HG03025 (cell line): Measurements from ENCODE around the gene SERGEF.

ENCODE experiments used
- ATAC-seq: cut with Tn5 transposase; IDR thresholded peaks from one replicate; pipeline ENCODE4 v1.9.1; 2021; ENCODE audit warnings: mild to moderate bottlenecking, moderate library complexity; ENCODE audit not compliant: unreplicated experiment, low FRiP score

Gene SERGEF

GRCh38 chr11:17793642-17794170 is 219.1 kb downstream of the SERGEF start:
- ATAC-seq, result no peak

GRCh38 chr11:17792161-17792560 is 220.7 kb downstream of the SERGEF start:
- no peak for ATAC-seq

DNA sequence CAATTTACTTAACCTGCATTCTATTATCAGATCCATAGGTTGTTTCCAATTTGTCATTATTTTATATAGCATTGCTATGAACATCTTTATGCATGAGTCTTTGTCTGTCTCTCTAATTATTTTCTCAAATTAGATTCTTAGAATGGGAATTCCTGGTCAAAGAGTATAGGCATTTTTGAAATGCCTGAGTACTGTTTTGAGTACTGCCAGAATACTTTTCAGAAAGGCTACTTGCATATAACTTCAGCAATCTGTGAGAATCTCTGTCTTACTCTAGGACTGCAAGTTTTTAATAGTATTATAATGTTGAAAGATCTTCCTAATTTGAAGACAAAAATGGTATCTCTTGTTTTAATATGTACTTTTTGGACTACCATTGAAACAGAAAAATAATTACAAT is 221.7 kb downstream of the SERGEF start:
- no peak for ATAC-seq

GRCh38 chr11:17790453-17790852 is 222.4 kb downstream of the SERGEF start:
- ATAC-seq, result no peak

DNA sequence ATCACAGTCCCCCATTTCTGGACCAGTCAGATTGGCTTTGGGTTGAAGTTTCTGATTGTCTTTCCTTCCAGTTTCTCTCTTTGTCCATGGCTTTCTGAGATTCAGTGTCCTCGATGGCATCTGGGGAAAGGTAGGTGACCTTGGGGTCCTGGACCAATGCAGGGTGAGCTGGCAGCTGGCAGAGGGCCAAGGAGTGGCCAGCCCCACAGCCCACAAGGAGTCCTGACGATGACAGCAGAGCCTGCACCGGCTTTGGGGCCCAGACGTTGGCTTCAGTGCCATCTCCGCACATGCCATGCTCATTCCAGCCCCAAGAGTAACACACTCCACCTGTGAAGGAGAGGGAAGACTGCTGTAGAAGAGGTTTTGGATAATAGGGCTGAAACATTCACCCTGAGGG is 224.8 kb downstream of the SERGEF start:
- ATAC-seq, result no peak

- no peak for ATAC-seq
Measured at GRCh38 chr11:17786824-17787525, 225.9 kb downstream of the SERGEF start.

DNA sequence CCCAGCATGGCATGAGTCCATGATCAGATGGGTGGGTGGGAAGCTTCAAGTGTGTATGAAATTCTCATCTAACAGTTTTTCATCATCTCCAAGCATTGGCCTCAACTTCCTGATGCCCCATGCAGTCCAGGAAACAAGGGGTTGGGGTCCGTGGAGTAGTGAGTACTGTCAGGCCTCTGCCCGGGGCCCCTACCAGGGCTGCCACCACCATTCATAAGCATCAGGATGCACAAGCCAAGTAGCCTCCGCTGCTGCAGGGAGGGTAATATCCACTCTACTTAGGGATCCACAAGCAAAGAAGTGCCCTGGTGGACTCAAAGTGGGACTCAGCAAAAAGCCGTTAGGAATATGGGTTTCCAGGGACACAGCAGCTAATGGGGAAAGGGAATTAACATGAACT is 229.0 kb downstream of the SERGEF start:
- ATAC-seq, result no peak

DNA sequence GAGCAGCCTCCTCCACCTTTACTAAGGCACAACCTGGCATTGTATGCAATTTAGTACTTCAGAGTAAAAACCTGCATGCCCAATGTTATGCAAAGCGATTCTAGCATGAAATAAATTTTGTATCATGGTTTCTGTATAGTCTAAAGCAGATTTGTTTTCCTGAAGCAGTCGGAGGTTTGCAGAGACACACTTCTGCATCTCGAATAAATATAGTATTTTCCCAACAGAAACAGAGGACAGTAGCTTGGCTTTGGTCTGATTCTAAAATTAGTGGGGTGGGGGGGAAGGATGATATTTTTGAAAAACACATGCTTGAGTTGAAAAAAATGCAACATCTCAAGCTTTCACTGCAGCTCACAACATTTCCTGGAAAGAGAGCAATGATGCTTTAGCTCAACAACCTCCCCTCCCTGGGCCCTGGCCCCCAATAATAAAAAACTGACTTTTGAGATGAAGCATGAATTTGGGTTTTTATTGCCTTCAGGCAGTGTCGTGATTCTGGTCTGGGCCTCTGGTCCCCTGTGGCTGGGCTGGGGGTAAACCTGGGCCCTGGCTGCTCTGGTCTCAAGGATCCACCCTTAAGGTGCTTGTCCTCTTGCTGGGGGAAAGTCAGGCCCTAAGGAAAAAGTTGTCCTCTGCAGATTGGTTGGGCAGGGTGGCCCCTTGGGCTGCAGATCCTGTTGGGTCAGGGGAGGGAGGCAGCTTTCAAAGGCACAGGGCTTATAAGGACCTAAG is 230.1 kb downstream of the SERGEF start:
- no peak for ATAC-seq

DNA sequence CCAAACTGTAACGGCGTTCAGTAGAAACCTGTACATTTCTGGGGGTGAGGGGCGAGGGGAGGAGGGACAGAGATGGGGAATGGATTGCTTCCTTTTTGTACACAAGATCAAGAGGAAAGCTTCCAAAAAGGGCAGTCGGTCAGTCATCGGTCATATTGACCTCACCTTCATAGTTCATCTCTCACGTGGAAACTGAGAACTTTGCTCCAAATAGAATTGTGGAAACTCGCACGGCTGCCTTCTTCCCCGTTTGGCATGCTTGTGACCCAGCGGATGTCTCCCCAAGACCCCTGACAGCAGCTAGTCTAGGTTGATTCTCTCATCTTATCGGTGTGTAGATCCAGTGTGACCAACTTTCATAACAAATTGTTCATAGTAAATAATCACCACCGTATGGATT is 230.7 kb downstream of the SERGEF start:
- ATAC-seq, result no peak

GRCh38 chr11:17781626-17782025 is 231.2 kb downstream of the SERGEF start:
- ATAC-seq, result no peak

DNA sequence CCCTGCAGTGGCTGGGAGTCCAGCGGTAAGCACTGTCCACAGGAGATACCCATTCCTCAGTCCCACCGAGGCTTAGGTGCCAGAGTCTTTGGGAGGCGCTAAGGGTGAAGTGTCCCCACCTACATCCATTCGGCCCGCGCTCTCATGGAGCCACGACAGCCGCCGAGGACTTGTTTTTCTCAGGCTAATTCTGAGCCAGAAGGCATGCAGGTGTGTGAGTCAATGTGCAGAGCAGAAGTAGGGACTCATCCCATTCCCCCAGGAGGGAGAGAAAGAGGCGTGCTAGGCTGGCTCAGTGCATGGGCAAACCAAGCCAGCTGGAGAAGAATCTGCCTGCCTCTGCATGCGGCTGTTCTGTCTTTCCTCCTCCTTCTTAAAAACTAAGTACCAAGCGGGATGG is 231.6 kb downstream of the SERGEF start:
- ATAC-seq, result no peak

DNA sequence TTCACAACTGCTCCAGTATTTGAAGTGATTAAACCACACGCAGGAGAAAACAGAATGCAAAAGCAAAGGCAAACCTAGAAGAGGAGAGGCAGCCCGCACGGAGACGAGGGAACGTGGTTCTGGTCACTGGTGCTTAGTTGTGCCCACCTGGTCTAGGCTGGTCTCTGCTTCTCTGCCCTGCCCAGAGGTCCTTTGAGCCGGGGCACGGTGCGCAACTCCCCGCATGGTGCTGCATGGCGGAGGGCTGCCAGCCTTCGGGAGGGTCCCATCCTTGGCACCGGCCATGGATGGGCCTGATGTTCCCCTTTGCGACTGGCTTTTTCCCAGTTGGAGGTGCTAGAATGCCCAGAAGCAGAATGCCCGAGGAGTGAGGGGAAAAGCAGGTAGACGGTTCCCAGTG is 232.2 kb downstream of the SERGEF start:
- no peak for ATAC-seq

- no peak for ATAC-seq
Measured at GRCh38 chr11:17779861-17780594, 232.8 kb downstream of the SERGEF start.

DNA sequence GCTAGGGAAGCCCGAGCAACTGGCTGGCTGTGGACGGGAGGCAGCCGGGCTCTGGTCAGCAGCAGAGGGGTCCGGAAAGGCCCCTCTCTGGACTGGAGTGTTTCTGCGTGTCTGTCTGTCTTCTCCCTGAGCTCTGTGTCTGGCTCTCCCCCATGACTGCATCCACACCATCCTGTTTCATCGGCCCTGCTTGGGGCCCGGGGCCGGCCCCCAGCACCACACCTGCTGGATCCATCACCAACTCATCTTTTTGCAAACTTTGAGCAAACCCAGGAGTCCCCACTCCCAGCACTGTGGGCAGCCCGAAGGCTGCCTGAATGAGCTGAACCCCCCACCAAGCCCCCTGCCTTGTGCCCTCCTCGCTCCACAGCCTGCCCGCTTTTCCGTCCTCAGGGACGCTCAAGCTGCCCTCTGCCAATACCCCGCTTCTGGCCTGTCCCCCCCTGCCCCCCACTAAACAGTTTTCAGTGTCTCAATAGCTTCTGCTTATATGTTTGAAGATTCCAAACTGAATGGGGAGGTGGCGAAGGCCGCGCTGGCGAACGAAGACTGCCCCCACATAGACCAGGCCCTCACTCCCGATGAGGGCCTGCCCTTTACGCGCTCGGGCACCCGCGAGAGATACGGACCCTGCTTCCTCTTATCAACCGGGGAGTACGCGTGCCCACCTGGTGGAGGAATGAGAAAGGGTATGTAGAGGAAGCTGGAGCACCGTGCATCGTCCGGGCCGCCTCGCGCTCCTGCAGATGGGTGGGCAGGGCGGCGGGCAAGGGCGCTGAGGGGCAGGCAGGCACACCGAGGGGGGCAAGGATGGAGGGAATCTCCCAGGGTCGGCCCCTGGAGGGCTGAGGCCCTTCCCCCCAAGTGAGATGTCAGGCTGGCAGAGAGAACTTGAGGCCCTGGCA is 233.6 kb downstream of the SERGEF start:
- ATAC-seq, result no peak

- no peak for ATAC-seq
Measured at GRCh38 chr11:17778352-17778751, 234.5 kb downstream of the SERGEF start.

- ATAC-seq, result no peak
Measured at GRCh38 chr11:17777738-17778091, 235.1 kb downstream of the SERGEF start.

DNA sequence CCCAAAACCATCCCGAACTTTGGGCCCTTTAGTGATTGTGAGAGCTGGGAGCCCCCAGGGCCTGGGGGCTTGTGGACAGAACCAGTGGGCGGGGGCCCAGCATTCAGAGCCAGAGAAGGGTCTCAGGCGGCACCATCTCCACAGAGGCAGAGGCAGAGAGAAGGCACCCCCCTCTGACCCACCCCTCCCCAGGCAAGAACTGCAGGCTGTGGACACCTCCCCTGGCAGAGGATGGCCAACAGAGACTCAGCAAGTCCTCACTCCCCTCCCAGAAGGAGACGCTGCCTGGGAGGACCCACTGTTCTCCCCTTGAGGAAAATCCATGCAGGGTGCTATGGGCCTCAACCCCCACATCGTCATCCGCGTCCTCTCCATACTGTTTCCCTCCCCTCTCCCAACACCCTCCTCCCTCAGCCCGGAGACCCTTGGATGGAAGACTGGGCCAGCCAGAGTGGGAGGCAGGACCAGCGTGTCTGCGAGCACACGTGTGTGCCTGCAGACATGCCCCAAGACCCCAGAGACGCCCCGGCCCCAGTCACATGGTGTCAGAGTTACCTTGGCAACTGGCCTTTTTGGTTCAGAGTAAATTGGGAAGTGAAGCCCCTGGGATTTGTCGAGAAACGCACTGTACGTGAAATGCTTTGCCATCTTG is 235.6 kb downstream of the SERGEF start:
- ATAC-seq, result no peak

DNA sequence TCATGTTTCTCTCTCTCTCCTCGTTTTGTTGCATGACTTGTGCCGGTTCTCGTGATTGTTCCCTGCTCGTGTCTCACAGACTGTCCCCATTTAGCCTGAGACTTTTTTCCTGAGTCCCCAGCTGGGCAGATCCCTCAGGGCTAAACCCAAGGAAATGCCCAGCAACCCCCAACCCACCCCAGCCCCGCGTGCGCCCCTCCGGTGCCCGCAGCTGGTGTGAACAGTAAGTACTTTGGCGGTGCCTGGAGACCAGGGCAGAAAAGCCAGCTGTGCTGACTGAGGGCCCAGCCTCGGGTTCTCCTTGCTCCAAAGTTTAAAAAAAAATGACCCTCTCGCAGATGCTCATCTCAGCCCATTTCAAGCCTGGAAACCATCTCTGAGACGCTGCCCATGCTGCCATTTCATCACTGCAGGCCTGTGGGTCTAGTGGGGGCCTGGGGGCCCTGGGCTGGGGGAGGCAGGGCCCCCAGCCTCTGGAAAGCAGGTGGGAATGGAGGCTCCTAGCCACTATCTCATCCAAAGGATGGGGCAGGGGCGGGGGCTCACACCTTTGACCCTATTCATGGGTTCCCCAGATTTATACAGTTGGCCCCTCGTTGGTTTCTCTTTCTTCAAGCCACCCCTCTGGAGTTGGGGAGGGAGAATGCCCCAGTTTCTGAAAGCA is 236.5 kb downstream of the SERGEF start:
- no peak for ATAC-seq

GRCh38 chr11:17775507-17776211 is 237.2 kb downstream of the SERGEF start:
- no peak for ATAC-seq
